Measurements from ENCODE around the gene NME5.

NME5 gene

GRCh38 chr5:138138949-138139780, at the start of gene NME5:
NME5 (minus strand) TSS chr5:138139428; CDS start chr5:138138780, 648 bp downstream.
- Mint-ChIP-seq H3K4me1 (peaks cover 0 to 12% of the 10 kb centered on the region in 2 donors), H3K27me3 (peaks cover 6 to 9% of the 10 kb centered on the region in 2 donors), H3K27ac (no peak within 1 kb of the TSS), H3K36me3 (peaks cover 0 to 3% of the 10 kb centered on the region in 2 donors), H3K4me3 (peak within 1 kb of the TSS; percentile 68 to 74), H3K9me3 (no peaks in the 10 kb centered on the region)
- peak; percentile 8 for DNase-seq
- peak; percentile 80 to 87 for ATAC-seq (replicated peaks)

GRCh38 chr5:138188626-138189025, 49.4 kb upstream of the NME5 start:
- Mint-ChIP-seq H3K4me3 (no peak overlapping the region), H3K4me1 (peaks cover 8 to 12% of the 10 kb centered on the region in 2 donors), H3K27me3 (no peaks in the 10 kb centered on the region), H3K36me3 (peaks cover 41 to 50% of the 10 kb centered on the region in 2 donors), H3K9me3 (no peaks in the 10 kb centered on the region), H3K27ac (no peak overlapping the region)
- ATAC-seq (replicated peaks) (no peak), DNase-seq (no peak)

- peak overlapping the region; percentile 63 for H3K27ac Mint-ChIP-seq
These were observed 46.8 kb upstream of the NME5 start for GRCh38 chr5:138186002-138186447.

GRCh38 chr5:138182808-138183207, 43.6 kb upstream of the NME5 start:
- no peaks in the 10 kb centered on the region for H3K27me3 Mint-ChIP-seq
- H3K36me3 Mint-ChIP-seq, result peaks cover 12 to 17% of the 10 kb centered on the region in 2 donors
- H3K9me3 Mint-ChIP-seq, result no peaks in the 10 kb centered on the region

More at GRCh38 chr5:138186002-138186447, 46.8 kb upstream of the NME5 start:
- Mint-ChIP-seq H3K27me3 (no peaks in the 10 kb centered on the region), H3K36me3 (peaks cover 21 to 28% of the 10 kb centered on the region in 2 donors), H3K4me3 (no peak overlapping the region), H3K9me3 (no peaks in the 10 kb centered on the region), H3K4me1 (peaks cover 8 to 12% of the 10 kb centered on the region in 2 donors)
- ATAC-seq (replicated peaks), result peak; percentile 68 to 77
- DNase-seq, result no peak

GRCh38 chr5:138180841-138181240, 41.6 kb upstream of the NME5 start:
- no peaks in the 10 kb centered on the region for H3K9me3 Mint-ChIP-seq
- H3K4me1 Mint-ChIP-seq, result peaks cover 4 to 16% of the 10 kb centered on the region in 2 donors
- ATAC-seq (replicated peaks) (no peak), DNase-seq (no peak)
- H3K36me3 Mint-ChIP-seq, result peaks cover 7 to 8% of the 10 kb centered on the region in 2 donors
- H3K27me3 Mint-ChIP-seq, result no peaks in the 10 kb centered on the region
- no peak overlapping the region for H3K27ac Mint-ChIP-seq
- H3K4me3 Mint-ChIP-seq, result no peak overlapping the region

More at GRCh38 chr5:138182808-138183207, 43.6 kb upstream of the NME5 start:
- DNase-seq (no peak), ATAC-seq (replicated peaks) (no peak)
- peaks cover 8 to 12% of the 10 kb centered on the region in 2 donors for H3K4me1 Mint-ChIP-seq
- H3K27ac Mint-ChIP-seq, result no peak overlapping the region
- H3K4me3 Mint-ChIP-seq, result no peak overlapping the region

- H3K36me3 Mint-ChIP-seq, result peaks cover 7 to 8% of the 10 kb centered on the region in 2 donors
- H3K27ac Mint-ChIP-seq, result no peak overlapping the region
- no peaks in the 10 kb centered on the region for H3K9me3 Mint-ChIP-seq
- H3K4me1 Mint-ChIP-seq, result peaks cover 0 to 10% of the 10 kb centered on the region in 2 donors
- no peak for ATAC-seq (replicated peaks)
- H3K27me3 Mint-ChIP-seq, result no peaks in the 10 kb centered on the region
- no peak for DNase-seq
- peak overlapping the region in 1 of 2 donors; percentile 44 for H3K4me3 Mint-ChIP-seq
These were observed 41.1 kb upstream of the NME5 start for GRCh38 chr5:138180183-138180782.

- Mint-ChIP-seq H3K36me3 (peaks cover 4 to 5% of the 10 kb centered on the region in 2 donors), H3K9me3 (no peaks in the 10 kb centered on the region)
These were observed 40.1 kb upstream of the NME5 start for GRCh38 chr5:138179277-138179857.

GRCh38 chr5:138178516-138179276, 39.5 kb upstream of the NME5 start, which contains the start of the genes BRD8 and KIF20A:
BRD8 (minus strand) TSS chr5:138178630; CDS start chr5:138178614, 16 bp downstream.
KIF20A (plus strand) TSS chr5:138179112; CDS start chr5:138179681, 569 bp downstream.
- DNase-seq, result peak; percentile 87
- Mint-ChIP-seq H3K9me3 (no peaks in the 10 kb centered on the region), H3K4me3 (no peak within 1 kb of the TSS), H3K4me1 (peaks cover 0 to 10% of the 10 kb centered on the region in 2 donors), H3K27me3 (no peaks in the 10 kb centered on the region), H3K36me3 (peaks cover 5 to 6% of the 10 kb centered on the region in 2 donors), H3K27ac (no peak within 1 kb of the TSS)
- ATAC-seq (replicated peaks), result peak; percentile 87 to 89

More at GRCh38 chr5:138179277-138179857, 40.1 kb upstream of the NME5 start:
- H3K27ac Mint-ChIP-seq, result no peak overlapping the region
- H3K27me3 Mint-ChIP-seq, result no peaks in the 10 kb centered on the region
- DNase-seq (no peak), ATAC-seq (replicated peaks) (no peak)
- no peak overlapping the region for H3K4me3 Mint-ChIP-seq
- peaks cover 0 to 9% of the 10 kb centered on the region in 2 donors for H3K4me1 Mint-ChIP-seq

- Mint-ChIP-seq H3K36me3 (peaks cover 8 to 10% of the 10 kb centered on the region in 2 donors), H3K27ac (no peak overlapping the region), H3K4me1 (peaks cover 0 to 14% of the 10 kb centered on the region in 2 donors), H3K4me3 (no peak overlapping the region), H3K9me3 (no peaks in the 10 kb centered on the region), H3K27me3 (no peaks in the 10 kb centered on the region)
- DNase-seq (no peak), ATAC-seq (replicated peaks) (peak; percentile 46 to 47)
These were observed 38.8 kb upstream of the NME5 start for GRCh38 chr5:138177941-138178515.

GRCh38 chr5:138170299-138170698, 31.1 kb upstream of the NME5 start:
- Mint-ChIP-seq H3K4me3 (no peak overlapping the region), H3K27ac (no peak overlapping the region), H3K36me3 (peaks cover 49 to 60% of the 10 kb centered on the region in 2 donors), H3K9me3 (no peaks in the 10 kb centered on the region), H3K4me1 (peaks cover 1 to 9% of the 10 kb centered on the region in 2 donors), H3K27me3 (no peaks in the 10 kb centered on the region)
- DNase-seq (no peak), ATAC-seq (replicated peaks) (no peak)

- Mint-ChIP-seq H3K36me3 (peaks cover 56 to 68% of the 10 kb centered on the region in 2 donors), H3K4me1 (peaks cover 1 to 9% of the 10 kb centered on the region in 2 donors), H3K27me3 (no peaks in the 10 kb centered on the region), H3K9me3 (no peaks in the 10 kb centered on the region), H3K27ac (no peak overlapping the region), H3K4me3 (no peak overlapping the region)
- no peak for ATAC-seq (replicated peaks)
- no peak for DNase-seq
These were observed 29.9 kb upstream of the NME5 start for GRCh38 chr5:138169124-138169523.

- Mint-ChIP-seq H3K4me1 (peaks cover 0 to 1% of the 10 kb centered on the region in 2 donors), H3K9me3 (no peaks in the 10 kb centered on the region), H3K4me3 (no peak overlapping the region), H3K27ac (no peak overlapping the region), H3K36me3 (peaks cover 55 to 80% of the 10 kb centered on the region in 2 donors), H3K27me3 (no peaks in the 10 kb centered on the region)
- DNase-seq (no peak), ATAC-seq (replicated peaks) (no peak)
These were observed 24.5 kb upstream of the NME5 start for GRCh38 chr5:138163721-138164120.

GRCh38 chr5:138160706-138161105, 21.5 kb upstream of the NME5 start:
- Mint-ChIP-seq H3K9me3 (no peaks in the 10 kb centered on the region), H3K4me1 (peaks cover 0 to under 1% of the 10 kb centered on the region in 2 donors), H3K27ac (no peak overlapping the region), H3K4me3 (no peak overlapping the region), H3K36me3 (peaks cover 56 to 76% of the 10 kb centered on the region in 2 donors), H3K27me3 (no peaks in the 10 kb centered on the region)
- ATAC-seq (replicated peaks), result no peak
- no peak for DNase-seq

All from stimulated activated naive B cell treated with anti-CD40 and anti-IgM and Interleukin-4, amounts not matched to agents 10 μg/mL and 1 μg/mL and 100 μg/mL, for 72 hours (primary cell).